GM18499 (cell line): Measurements from ENCODE around the gene FHL2.

Source experiments
- ATAC-seq: cut with Tn5 transposase; IDR thresholded peaks from one replicate; pipeline ENCODE4 v1.9.1; 2021; ENCODE audit warnings: moderate number of reproducible peaks; ENCODE audit not compliant: insufficient read depth, unreplicated experiment

FHL2 gene

DNA sequence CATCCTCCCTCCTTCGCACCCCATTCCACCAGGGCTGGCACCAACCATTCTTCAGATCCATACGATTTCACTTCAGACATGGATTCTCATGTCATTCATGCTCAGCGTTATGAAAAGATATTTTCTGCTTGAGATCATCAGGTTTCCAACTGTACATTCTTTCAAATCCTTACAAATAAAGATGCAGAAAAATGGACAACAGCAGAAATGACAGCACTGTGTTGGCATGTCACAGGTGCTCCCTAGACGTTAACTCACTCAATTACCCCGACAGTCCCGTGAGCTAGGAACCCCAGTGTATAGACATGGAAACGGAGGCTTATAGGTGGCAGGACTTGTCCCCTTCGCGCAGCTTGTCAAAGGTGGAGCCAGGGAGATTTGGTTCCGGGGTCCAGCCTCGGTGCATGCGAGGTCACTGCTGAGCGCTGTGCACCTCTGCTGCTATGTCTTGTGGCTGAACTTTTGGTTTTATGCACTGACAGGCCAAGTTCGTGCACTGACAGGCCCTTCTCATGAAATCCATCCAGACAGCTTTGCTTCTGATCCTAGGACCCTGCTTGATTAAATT is 17.7 kb downstream of the FHL2 start:
- ATAC-seq: no peak

- ATAC-seq: no peak
Measured at GRCh38 chr2:105380432-105381100, 18.3 kb downstream of the FHL2 start.

- no peak for ATAC-seq
Measured at GRCh38 chr2:105379741-105380186, 19.1 kb downstream of the FHL2 start.

GRCh38 chr2:105378921-105379383 is 19.9 kb downstream of the FHL2 start:
- no peak for ATAC-seq

DNA sequence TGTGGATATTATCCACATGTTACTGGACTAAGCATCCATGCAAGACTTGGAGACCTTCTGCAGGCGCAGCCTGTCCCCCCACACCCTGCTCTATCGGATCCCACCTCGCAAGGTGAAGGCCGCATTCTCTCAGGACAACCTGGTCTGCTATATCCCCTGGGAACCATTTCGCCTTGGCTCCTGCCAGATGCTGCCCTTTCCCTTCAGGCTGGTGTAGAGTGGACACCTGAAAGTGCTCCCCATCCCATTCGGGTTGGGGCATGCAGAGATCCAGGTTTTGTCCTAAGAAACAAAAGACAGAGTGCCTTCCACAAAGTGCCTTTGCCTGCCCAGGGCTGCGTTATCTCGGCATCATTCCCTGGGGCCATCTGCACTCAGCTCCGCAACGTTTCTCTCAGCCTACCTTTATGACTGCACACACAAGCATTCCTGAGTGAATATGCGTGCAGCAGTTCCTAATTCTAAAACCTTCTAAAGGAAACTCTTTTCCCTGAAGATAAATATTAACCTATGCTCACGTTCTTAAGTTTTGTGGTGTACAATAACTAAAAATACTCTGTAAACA is 20.5 kb downstream of the FHL2 start:
- no peak for ATAC-seq

DNA sequence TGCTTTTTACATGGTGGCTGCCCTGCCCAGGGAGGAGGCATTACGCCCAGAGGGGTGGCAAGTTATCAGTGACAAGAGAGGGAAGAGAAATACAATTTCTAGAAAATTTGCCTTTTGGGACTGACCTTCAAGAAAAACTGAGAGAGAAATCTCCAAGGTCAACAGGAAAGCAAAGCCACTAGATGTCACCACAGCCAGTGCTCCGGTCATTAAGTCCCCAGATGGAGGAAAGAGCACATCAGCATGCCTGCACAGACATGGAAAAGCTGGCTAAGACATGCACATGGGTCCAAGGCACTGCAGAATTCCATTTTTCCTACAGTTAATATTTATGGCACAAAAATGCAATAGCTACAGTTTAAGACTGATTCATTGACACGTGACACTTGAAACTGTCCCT is 21.0 kb downstream of the FHL2 start:
- ATAC-seq: no peak

DNA sequence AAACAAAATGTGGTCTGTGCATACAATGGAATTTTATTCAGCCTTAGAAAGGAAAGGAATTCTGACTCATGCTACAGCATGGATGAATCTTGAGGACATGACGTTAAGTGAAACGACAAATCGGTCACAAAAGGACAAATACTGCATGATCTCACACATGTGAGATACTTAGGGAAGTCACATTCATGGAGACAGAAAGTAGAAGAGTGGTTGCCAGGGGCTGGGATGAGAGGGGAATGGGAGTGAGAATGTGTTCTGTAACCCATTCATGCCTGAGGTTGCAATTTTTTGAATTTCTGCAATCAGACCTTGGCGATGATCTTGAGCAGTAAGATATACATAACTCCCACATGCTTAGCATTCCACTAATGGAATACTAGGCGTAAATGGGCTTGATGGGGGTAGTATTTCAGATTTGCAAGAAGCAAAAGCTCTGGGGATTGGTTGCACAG is 22.0 kb downstream of the FHL2 start:
- ATAC-seq: no peak

DNA sequence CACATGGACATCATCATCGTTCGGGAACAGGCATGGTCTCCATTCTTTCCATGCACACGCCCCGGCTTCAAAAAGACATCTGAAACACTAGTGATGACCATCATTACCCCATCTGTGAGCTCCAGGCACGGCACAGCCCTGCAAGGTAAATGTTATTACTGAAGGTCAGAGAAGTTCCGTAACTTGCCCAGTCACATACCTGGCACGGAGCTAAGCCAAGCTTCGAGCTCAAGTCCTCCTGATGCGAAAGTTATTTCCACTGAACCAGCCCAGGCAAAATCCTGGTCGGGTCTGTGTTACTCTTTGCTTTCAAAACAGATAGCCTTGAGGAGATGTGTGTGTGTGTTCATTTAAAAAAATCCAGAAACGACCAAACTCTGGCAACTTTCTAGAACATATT is 22.8 kb downstream of the FHL2 start:
- ATAC-seq: no peak

DNA sequence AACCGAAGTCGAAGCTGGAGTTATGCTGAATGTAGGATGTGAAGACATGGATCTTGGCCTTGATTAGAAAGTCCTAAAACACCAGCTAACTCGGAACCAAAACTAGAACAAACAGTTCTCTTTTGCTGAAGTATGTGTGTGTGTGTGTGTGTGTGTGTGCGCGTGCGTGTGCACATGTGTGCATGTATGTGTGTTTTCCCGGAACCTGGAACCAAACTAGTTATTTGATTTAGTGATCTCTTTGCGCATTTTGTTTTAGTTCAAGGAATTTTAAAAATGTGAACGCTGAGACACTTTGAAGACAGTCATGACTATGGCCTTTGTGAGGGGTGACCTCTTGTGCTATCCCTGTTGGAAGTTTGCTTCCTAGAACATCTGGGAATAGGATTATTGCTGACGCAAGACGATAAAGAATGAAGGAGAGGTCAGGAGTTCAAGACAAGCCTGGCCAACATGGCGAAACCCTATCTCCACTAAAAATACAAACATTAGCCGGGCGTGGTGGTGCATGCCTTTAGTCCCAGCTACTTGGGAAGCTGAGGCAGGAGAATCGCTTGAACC is 23.8 kb downstream of the FHL2 start:
- ATAC-seq: no peak

GRCh38 chr2:105373895-105374401 is 24.9 kb downstream of the FHL2 start:
- peak; percentile 66 for ATAC-seq

DNA sequence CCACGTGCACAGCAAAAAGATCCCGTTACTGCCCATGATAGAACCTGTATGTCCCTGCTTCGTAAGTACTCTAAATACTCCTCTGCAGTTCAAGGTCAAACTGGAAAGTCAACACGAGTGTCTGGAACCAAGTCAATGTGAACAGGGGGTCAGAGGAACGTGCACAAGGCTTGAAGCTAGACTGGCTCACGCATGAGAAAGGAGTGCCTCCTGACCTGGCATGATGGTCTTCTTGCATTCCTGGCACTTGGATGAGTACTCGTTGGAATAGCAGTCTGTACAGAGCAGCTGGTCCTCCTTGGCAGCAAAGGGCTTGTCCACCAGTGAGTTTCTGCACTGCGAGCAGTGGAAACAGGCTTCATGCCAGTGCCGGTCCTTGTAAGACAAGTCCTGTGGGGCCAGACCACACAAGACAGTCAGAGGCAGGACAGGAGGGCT is 25.5 kb downstream of the FHL2 start:
- no peak for ATAC-seq

GRCh38 chr2:105371810-105372209 is 27.0 kb downstream of the FHL2 start:
- ATAC-seq: no peak

- ATAC-seq: no peak
Measured at GRCh38 chr2:105371156-105371555, 27.7 kb downstream of the FHL2 start.

- peak; percentile 83 for ATAC-seq
Measured at GRCh38 chr2:105369777-105370690, 28.8 kb downstream of the FHL2 start.

GRCh38 chr2:105368759-105369408 is 30.0 kb downstream of the FHL2 start:
- ATAC-seq: no peak

DNA sequence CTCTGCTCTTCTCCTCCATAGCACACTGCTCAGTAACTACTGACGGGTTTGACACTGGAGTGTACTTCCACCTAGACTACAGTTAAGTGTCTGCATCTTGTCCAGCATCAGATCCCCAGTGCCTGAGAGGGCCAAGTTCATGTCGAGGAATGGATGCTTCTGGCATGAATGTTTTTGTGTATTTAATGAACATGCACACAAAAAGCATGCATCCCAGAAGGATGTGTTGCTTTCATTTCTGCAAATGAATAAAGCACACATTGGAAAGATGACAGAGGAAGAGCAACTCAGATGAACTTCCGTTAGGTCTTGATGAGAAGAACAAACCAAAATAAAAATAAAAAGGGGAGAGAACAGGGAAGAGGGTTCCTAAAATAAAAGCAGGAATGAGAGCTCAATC is 33.6 kb downstream of the FHL2 start:
- ATAC-seq: no peak

GRCh38 chr2:105364436-105365139 is 34.3 kb downstream of the FHL2 start:
- ATAC-seq: no peak

GRCh38 chr2:105362862-105363591 is 35.8 kb downstream of the FHL2 start:
- ATAC-seq: no peak
